ENCODE results near the gene IGFLR1.

DNA sequence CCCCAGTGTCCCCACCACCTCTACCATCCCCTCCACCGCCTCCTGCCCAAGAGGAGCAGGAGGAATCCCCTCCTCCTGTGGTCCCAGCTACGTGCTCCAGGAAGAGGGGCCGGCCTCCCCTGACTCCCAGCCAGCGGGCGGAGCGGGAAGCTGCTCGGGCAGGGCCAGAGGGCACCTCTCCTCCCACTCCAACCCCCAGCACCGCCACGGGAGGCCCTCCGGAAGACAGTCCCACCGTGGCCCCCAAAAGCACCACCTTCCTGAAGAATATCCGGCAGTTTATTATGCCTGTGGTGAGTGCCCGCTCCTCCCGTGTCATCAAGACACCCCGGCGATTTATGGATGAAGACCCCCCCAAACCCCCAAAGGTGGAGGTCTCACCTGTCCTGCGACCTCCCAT, 21.6 kb downstream of the IGFLR1 start:
- no peak for TF ChIP-seq YY1 (IDR thresholded peaks at IDR 0.05; ENCODE audit: insufficient read depth, insufficient read length)
- no peak for TF ChIP-seq ZNF274 (IDR thresholded peaks at IDR 0.05; ENCODE audit: low read depth, low read length)
- TF ChIP-seq SUZ12 (IDR thresholded peaks at IDR 0.05; ENCODE audit: extremely low read depth, insufficient read depth, insufficient read length), result no peak
